GM20431 (cell line): Measurements from ENCODE around the gene COL13A1.

Source experiments
- in situ Hi-C: fragments of 300-500 bp; cut with MseI, MboI; formaldehyde crosslinking; loops from one replicate; pipeline ENCODE4 v1.15.0; 2020; ENCODE audit warnings: low sequenced_read_pairs; ENCODE audit not compliant: unreplicated experiment

The COL13A1 gene

DNA sequence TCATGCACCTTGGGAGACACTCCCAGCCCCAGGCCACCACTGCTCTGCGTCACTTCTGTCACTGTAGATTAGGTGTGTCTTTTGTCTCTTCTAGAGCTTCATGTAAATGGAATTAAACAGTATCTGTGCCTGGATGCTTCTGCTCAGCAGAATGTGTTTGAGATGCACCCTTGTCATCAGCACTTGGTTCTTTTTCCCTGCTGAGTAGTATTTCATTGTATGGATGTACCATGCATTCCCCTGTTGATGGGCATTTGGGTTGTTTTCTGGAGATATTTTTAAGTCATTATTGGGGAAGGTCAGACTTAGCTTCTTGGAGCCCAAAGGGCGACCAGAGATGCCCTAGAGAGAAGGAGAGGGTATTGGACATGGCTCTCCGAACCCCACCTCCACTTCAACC lies 126.6 kb downstream of the COL13A1 start:
- in situ Hi-C loops, result no loop called here

DNA sequence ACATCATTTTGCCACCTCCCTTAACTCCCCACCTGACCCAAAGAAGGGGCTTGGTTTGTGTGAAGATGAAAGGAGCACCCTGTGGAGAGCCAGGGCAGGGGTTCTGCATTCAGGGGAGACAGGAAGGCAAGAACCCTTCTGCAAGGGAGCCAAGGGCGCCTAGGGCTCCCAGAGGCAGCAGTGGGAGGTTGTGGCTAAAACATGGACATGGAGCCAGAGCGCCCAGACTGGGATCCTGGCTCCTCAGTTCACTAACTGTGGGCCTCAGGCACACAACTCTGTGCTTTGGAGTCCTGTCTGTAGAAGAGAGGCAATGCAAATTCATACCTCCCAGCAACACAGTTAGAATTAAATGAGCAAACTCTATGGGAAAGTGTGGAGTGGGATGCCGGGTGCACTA lies 127.9 kb downstream of the COL13A1 start:
- in situ Hi-C loops, result no loop called here

DNA sequence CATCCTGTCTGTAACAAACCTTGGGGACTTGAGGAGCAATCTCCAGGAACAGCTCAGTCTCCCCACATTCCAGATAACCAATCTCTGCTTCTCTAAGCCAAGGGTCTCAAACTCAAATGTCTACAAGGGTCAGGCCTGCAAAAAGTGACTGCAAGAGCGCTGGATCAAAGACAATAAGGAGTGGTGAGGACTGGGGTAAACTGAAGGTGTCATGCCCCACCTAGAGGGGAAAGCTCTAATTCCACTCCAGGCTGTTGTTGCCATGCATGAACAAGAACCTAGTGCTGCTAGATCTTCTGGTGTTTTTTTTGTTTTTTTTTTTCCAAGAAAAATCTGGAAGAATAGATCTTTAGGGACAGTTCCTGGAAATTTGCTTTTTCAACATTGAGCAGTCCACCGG lies 133.1 kb downstream of the COL13A1 start:
- in situ Hi-C loops, result no loop called here

DNA sequence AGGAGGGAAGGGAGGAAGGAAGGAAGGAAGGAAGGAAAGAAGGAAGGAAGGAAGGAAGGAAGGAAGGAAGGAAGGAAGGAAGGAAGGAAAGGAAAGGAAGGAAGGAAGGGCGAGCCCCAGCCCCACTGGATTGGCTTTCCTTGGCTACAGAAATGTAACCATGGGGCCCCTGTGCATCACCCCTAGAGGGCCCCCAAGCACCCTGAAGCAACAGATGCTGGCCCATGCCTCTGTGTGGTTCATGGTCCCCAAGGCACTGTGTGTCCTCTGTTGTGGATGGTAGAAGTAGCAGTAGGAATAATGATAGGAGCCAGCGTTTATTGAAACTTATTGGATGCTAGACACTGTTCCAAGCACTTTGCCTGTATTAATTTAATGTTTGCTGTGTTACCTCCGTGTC lies 134.4 kb downstream of the COL13A1 start:
- in situ Hi-C loops, result no loop called here

DNA sequence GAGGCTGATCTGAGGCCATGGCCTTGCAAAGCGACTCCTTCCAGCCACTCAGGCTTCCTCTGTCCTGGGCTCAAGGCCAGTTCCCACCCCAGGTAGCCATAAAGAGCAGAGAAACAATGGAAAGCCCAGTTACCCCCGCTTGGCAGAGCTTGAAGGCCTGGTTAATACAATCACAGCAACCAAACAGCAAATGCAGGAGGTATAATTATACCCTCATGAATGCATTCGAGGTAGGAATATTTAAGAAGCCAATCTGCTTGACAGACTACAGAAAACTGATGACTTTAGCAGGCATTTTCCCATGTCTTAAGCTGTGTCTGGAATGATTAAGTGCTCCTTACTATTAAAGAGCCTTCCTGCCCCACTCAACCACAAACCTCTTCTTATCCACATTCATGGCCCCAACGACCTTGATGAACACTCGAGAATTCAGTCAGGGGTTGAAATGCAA lies 136.9 kb downstream of the COL13A1 start:
- in situ Hi-C loops, result no loop called here

DNA sequence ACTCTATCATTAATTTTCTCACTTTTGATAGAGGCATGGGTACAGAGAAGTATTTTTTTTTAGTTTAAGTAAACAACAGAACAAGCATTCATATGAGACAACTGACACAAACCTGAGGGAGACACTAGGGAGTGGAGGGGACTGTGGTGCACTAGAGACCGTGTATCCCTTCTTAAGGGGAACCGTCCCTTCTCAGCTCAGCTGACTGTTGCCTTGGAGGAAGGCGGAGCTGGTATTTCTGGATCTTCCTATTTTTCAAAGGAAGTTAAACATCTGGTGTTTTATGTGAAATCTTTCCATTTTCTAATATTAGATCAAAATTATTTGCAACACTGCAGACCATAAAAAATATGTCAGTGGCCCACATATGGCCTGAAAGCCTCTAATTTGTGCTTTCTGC lies 137.4 kb downstream of the COL13A1 start:
- in situ Hi-C loops, result no loop called here

DNA sequence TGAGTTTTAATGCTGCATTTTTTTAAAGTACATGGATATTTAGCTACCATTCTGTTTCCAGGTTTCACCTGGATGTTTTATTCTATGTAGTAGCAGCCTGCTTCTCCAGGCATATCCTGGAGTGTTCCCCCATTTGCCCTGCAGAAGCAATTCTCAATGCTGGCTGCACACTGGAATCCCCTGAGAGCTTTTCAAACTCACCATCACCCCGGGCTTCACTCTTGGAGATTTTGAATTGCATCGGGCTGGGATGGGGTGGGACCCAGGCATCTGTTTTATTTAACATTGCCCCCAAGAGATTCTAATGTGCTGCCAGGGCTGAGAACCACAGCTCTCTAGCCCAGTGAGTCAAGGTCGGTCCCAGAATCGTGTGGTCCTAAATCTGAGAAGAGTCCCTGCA lies 137.8 kb downstream of the COL13A1 start:
- in situ Hi-C loops, result no loop called here

DNA sequence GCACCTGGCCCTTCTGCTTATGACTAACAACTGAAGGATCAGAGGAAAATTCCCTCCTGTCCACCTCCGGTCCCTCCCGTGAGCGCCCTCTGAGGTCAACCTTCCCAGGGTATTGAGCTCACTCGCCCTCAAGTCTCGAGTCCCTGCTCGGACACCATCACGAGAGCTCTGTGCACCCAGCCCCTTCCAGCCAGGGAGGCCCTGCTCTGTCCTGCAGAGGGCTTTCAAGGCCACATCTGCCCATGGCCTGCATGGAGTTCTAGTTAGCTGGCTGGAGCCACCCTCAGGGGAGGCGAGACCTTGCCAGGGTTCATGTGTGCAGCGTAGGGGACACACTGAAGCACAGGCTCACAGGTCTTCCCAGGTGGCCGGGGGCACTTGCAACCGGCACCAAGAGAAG lies 140.0 kb downstream of the COL13A1 start:
- in situ Hi-C loops, result no loop called here

DNA sequence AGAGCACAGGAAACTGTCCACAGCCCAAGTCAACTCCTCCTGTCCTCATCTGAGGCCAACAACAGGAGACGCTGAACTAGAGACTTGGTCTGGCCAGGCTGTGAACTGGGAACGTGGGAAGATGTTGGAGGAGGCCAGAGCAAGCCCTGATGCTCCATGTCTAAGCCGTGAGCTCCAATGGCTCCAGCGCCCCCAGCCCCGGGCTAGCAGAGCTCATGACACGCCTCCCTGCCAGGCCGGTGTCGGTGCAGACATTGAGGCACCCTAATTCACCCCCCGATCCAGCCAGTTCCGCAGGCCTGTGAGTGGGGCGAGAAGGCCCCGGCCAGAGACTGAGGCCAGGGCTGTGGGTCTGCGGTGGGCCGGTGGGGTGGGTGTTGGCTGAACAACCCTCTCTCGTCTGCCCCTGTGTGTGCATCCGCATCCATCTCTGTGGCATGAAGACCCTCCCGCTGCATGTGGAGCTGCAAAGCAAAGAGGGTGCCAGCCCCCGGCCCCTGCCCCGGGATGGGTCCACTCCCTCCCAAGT lies 141.7 kb downstream of the COL13A1 start:
- in situ Hi-C loops, result no loop called here

DNA sequence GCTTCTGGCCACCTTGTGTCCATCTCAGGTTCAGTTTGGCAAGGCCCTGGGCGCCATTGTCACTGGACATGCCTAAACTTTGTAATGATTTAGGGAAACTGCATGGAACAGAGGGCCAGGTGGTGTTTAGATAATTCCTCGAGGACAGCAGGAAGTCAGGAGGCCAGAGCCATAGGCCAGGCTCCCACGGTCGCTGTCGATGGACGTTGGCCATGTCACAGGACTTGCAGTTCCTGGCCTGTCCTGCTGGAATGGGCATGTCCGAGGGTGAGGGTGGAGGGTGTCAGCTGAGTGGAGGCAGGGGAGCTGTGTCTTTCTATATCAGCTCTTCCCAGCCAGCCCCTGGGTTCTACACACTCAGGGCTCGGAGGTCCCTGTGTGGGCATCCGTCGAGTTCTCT lies 143.1 kb downstream of the COL13A1 start:
- in situ Hi-C loops, result no loop called here

DNA sequence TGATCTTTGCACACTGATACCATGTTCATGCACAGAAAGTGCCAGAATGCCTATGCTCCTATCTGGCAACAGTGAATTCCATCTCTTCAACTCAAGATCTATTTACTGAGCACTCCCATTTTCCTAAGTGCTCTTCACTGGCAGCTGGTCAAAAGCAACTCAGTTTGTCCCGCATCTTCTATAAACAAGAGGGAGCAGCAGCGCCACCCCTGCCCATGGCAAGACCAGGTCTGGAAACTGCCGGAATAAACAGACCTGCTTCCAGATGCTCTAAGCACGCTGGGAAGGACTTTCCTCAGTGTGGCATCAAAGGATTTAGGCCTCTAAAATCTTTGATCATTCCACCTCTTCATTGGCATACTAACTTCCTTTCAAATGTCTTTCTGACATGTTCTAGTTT lies 146.6 kb downstream of the COL13A1 start:
- in situ Hi-C loops, result no loop called here

DNA sequence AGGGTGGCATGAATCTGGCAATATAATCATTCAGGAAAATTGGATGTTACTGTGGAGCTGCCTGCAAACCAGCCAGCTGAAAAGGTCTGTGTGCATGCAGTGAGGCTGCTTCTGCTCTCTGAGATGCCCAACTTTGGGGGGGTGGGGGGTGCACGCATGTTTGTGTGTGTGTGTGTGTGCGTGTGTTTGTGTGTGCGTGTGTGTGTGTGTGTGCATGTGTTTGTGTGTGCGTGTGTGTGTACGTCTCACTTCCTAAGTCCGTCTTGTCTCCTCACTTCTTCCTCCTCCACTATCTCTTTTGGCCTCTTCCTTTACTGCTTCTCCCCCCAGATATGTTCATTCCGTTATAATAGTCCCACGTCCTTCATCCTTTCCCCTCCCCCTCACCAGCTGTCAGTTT lies 148.1 kb downstream of the COL13A1 start:
- in situ Hi-C loops, result no loop called here

DNA sequence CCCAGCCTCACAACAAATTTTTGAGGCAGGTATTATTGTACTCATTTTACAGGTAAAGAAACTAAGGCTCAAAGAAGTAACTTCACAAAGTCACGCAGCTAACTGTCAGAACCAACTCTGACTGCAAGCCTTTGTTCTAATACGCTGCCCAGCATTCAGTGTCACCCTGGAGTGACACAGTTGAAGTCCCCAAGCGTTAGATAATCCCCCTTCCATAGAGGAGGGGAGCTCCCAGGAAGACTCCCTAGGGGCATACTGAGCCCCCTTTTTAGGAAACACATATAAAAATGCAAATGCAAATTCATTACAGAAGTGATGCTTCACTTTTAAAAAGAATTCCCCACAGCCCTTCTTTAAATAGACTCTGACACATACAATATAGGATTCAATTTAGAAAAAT lies 150.0 kb downstream of the COL13A1 start:
- in situ Hi-C loops, result no loop called here

DNA sequence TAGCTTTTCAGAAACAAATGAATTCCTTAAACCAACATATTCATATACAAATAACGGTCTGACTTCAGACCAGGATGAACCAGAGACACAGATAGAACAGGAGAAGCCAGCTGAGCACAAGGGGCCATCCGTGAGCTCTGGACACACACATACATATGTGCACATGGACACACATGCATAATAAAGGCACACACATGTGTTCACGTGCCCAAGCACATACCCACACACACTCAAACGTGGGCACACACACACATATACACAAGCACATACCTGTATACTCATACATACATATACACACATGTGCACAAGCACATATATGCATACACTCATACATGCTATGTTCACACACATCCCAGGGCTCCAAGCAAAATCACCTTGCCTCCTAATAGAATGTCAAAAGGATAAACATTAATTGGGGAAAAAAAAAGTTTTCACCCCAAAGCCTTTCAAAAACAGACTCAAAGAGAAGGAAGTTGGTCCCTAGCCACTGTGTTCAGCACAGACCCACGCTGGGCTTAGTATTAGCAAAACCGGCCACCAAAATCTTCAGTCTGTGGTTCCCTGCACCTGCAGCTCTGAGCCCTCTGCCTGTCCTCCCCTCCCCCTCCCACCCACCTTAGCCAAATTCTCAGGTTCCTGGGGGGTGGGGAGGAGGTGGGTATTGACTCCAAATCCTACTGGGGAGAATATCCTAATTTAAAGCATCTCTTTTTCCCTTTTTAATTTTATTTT lies 150.5 kb downstream of the COL13A1 start:
- in situ Hi-C loops, result no loop called here

DNA sequence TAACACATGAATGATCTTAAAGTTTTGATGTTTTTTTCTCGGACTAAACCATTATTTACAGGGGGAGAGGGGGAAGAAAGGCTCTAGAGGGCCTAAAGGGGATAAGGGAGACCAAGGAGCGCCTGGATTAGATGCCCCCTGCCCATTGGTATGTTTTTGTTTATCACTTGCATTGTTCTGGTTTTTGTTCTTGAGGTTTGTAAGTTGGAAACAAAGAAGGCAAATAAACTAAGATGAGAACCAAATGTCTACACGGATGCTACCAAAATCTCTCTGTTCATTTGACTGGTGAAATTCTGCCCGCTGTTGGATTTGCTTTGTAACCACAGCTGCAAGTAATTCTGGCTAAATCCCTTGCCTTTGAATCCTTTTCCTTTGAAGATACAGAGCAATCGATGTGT lies 151.1 kb downstream of the COL13A1 start:
- in situ Hi-C loops, result no loop called here

DNA sequence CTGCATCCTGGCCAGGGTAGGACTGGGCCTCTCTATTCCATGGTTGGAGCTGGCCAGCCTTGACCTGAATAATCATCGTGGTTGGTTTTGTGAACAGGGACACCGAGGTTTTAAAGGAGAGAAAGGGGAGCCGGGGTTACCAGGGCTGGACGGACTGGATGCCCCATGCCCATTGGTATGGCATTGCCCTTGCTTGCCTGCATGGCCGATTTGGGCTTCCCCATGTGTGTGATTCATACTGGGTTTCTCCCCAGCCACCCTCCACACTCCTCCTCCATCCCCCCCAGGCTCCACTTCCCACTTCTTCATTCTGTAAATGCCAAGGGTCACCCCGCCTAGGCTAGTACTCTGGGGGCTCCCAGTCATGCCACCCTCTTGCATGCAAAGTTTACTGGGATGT lies 152.1 kb downstream of the COL13A1 start:
- in situ Hi-C loops, result no loop called here

DNA sequence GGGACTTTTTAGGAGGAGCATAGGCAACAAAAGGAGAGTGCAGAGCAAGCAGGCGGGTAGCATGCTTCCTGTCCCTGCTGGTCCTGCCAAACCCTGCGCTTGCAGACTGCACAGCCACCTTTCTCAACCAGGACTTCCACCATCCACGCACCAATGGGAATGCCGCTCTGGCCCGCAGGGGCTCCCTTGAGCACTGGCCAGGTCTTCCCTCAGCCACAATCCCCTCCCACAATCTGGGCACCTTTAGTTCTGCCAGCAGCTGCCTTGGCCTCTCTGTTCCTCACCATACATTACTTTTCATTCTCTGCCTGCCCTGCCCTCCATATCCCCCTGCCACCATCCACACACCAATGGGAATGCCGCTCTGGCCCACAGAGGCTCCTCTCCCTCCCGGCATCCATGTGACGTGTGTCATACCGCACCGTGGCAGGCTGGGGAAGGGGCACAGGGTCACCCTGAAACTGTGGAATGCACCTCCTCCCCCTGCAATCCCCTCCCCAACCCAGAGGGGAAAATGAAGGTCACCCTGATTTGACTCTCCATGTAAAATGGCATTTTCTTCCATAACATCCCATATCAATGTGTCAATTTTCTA lies 153.6 kb downstream of the COL13A1 start:
- in situ Hi-C loops, result no loop called here

DNA sequence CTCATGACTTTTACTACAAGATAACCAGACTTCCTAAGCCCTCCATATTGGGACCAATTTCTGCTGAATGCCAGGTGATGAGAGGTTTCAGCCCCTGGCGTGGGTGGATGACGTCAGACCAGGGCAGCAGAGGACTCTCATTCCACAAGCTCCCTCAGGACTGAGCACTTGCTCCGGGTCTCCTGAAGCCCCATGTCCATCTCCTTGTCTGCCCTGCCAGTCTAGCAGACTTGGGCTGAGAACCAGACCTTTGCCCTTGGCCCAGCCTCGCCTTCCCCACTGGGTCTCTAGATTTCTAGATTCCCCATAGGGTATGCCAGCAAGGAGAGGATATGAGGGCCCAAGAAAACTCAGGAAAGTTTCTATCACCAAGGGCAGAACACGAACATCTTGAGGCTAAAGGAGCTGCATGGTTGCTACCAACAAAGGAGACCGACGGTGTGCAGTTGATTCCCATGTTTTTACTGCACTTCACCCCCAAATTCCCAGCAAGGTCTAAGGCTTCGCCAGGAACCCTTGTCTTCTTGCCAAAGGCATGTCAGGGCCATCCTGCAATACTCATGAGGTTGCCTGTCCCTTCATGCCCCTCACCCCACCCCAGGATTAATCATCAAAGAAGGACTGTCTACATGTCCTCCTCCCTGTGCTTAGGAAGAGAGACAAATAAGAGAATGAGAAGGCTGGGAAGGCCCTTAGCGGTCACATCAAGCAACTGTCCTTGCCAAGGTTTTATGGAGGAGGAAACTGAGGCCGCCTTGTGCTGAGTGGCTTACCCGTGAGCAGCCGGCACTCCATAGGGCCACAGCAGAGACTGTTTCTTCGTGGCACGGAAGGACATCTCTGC lies 154.4 kb downstream of the COL13A1 start:
- in situ Hi-C loops, result no loop called here

DNA sequence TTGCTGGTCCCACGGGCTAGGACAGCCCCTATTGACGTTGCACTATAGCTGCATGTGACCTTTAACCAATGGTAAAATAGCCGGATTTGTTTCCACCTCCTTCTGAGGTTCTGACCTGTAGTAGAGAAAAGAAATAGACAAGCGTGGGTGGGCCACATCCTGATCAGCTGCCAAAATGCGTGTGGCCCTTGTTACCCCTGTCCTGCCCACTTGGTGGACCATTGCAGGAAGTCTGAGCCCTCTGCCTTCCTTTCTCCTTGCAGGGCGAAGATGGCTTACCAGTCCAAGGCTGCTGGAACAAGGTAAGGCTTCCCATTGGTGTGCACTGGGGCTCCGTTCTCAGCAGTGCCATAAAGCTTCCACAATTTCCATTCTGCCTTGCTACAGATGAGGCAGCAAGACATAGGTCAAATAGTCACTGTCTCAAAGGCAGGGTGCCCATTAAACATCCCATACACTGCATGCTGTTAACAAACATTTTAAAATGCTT lies 155.1 kb downstream of the COL13A1 start:
- in situ Hi-C loops, result no loop called here

DNA sequence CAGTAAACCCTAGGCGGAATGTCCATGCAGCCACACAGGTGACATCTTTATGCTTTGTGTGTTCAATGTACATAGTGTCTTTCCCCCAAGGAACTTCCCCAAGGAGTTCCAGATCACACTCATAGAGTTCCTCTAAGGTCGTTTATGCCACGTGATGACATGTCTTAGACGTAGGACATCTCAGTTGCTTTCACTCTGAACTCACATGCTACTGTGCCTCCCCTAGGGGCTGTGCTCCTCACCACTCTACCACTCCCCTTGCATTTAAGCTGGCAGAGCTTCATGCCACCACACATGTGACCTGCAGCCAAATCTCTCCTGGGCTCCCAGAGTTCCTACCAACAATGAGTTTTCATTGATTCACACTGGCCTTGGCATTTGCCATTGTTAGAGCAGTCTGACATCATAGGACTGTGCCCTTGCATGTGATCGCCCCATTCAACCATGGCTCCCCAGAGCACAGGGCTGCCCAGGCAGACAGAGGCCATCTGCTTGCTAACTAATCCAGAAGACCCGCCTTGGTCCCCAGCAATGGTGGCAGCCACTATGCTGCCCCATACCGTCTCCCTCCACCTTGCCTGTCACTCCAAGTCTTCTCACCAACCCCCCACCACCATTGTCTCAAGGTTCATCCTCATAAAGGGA lies 155.7 kb downstream of the COL13A1 start:
- in situ Hi-C loops, result no loop called here
